Breast epithelium (tissue), 3 donors: ENCODE results near the gene IGSF9B.

Experiments used
- CTCF ChIP-seq, 3 donors: fragments of 450-650 bp; IDR thresholded peaks; one replicate each; pipeline ENCODE4 v1.5.1; 2016 to 2017; ENCODE audit warnings: antibody characterized with exemption in 3 of 3, mild to moderate bottlenecking in 3 of 3, moderate library complexity in 3 of 3
- POLR2AphosphoS5 ChIP-seq, 3 donors: sonication (generic); formaldehyde crosslinking; IDR thresholded peaks; one replicate each; pipeline ENCODE4 v1.6.1; 2017; ENCODE audit warnings: antibody characterized with exemption in 3 of 3

DNA sequence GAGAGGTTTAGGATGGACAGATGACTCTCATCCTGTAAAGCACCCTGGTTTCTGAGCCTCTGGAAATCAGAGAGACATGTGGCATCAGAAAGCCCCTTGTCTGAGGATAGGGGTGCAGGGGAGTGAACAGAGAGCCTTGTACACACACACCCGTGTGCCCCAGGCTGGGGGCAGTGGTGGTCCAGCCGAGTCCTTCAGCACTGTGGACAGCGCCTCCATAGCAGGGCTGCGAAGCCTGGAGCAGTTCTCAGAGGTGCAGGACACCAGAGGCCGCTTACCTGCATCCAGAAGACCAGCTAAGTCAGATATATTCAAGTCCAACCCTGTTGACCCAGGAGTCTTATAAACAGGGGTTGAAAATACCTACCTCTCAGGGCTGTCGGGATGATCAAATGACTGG lies 11.5 kb upstream of the IGSF9B start:
- no peak for TF ChIP-seq POLR2AphosphoS5 (IDR thresholded peaks at IDR 0.05)
- no peak for TF ChIP-seq CTCF (IDR thresholded peaks at IDR 0.05)
